ENCODE measurements around the gene FBXO24.

DNA sequence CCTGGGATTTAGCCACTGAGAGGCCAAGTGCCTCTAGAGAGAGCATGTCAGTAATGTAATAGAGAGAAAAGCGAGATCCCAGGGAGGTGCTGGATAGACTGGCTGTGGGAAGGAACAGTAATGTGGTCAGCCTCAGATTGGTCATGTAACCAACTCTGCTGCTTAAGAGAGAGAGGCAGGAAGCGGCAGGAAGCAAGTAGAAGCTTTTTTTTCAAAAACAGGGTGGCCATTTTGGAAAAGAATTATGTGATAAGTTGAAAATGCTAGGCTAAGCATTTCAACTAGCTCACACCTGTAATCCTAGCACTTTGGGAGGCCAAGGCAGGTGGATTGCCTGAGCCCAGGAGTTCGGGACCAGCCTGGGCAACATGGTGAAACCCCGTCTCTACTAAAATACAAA, 12.3 kb downstream of the FBXO24 start:
- TF ChIP-seq, protein P1, sequence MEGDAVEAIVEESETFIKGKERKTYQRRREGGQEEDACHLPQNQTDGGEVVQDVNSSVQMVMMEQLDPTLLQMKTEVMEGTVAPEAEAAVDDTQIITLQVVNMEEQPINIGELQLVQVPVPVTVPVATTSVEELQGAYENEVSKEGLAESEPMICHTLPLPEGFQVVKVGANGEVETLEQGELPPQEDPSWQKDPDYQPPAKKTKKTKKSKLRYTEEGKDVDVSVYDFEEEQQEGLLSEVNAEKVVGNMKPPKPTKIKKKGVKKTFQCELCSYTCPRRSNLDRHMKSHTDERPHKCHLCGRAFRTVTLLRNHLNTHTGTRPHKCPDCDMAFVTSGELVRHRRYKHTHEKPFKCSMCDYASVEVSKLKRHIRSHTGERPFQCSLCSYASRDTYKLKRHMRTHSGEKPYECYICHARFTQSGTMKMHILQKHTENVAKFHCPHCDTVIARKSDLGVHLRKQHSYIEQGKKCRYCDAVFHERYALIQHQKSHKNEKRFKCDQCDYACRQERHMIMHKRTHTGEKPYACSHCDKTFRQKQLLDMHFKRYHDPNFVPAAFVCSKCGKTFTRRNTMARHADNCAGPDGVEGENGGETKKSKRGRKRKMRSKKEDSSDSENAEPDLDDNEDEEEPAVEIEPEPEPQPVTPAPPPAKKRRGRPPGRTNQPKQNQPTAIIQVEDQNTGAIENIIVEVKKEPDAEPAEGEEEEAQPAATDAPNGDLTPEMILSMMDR (IDR thresholded peaks at IDR 0.05): no peak
- no peak for TF ChIP-seq EZH2 (IDR thresholded peaks at IDR 0.05)
